Neural progenitor cell (in vitro differentiated cells): ENCODE results near the gene DHX15.

Source experiments
- CTCF ChIP-seq: fragments of 200-600 bp; sonication (generic); IDR thresholded peaks from 2 replicates; pipeline ENCODE4 v1.5.1; 2017; ENCODE audit warnings: antibody characterized with exemption, mild to moderate bottlenecking
- EZH2 ChIP-seq: fragments of 200-600 bp; sonication (generic); IDR thresholded peaks from 2 replicates; pipeline ENCODE4 v1.6.1; 2017; ENCODE audit warnings: antibody characterized with exemption, mild to moderate bottlenecking, moderate library complexity
- EZH2phosphoT487 ChIP-seq: fragments of 200-600 bp; sonication (generic); IDR thresholded peaks from 2 replicates; pipeline ENCODE4 v1.6.1; 2017; ENCODE audit warnings: antibody characterized with exemption

GRCh38 chr4:24565054-24565453 is 19.3 kb downstream of the DHX15 start:
- TF ChIP-seq CTCF (no peak), EZH2 (no peak), EZH2phosphoT487 (no peak)
